HL-60/S4 (cell line): ENCODE data around the gene HMX3.

Source experiments
- in situ Hi-C: fragments of 300-500 bp; cut with MboI; formaldehyde crosslinking; loops from 2 replicates; pipeline ENCODE4 v1.14.3; 2022; ENCODE audit warnings: low sequenced_read_pairs

Gene HMX3

GRCh38 chr10:123146013-123146893 is 10.5 kb downstream of the HMX3 start:
- in situ Hi-C loops: loop anchor here (25.0 kb wide), 1 partner anchor 816 kb away; no protein-coding TSS in a partner anchor

DNA sequence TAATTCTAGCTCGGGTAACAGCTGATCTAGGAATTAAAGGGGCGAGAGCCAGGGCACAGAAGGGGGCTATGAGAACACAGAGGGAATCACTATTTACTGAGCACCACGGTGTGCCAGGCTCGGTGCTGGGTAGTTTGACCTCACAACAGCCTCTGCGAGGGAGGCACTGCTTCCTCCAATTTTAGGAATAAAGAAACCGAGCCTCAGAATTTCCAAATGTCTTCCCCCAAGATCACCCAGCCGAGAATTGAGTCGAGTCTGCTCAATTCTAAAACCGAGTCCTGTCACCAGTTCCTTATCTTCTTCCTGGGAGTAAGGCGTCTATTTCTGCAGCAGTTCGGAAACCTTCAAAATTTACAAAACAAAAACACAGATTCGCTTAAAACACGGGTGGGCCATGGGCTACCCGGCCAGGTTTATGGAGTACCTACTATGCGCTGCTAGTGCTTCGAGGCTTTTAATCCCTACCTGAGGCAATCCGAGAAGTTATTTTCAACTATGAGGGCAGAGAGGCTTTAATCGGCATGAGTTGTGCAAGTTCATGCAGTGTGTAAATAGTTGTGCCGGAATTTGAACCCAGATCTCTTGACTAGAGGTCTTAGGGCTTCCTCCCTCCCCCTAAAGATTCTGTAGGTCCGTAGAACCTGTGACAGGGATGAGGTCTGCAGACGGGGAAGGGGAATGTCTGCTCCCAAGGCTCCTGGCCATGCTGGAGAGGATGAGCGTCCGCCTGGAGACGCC is 11.3 kb downstream of the HMX3 start:
- in situ Hi-C loops: loop anchor here (25.0 kb wide), 1 partner anchor 815 kb away; no protein-coding TSS in a partner anchor

- in situ Hi-C loops: loop anchor here (25.0 kb wide), 1 partner anchor 814 kb away; no protein-coding TSS in a partner anchor
Observed at GRCh38 chr10:123147635-123148413, 12.1 kb downstream of the HMX3 start, which contains the start of gene HMX2. TSS of gene HMX2 (plus strand) at chr10:123148136. CDS start at chr10:123148379, 243 bp downstream.

GRCh38 chr10:123148414-123149161 is 12.8 kb downstream of the HMX3 start:
- in situ Hi-C loops: loop anchor here (25.0 kb wide), 1 partner anchor 814 kb away; no protein-coding TSS in a partner anchor

- in situ Hi-C loops: loop anchor here (25.0 kb wide), 1 partner anchor 813 kb away; no protein-coding TSS in a partner anchor
Observed at GRCh38 chr10:123149162-123149567, 13.4 kb downstream of the HMX3 start.

GRCh38 chr10:123149568-123150270 is 13.9 kb downstream of the HMX3 start:
- in situ Hi-C loops: loop anchor here (25.0 kb wide), 1 partner anchor 813 kb away; no protein-coding TSS in a partner anchor

- in situ Hi-C loops: no loop called here
Observed at GRCh38 chr10:123150271-123150985, 14.7 kb downstream of the HMX3 start.

DNA sequence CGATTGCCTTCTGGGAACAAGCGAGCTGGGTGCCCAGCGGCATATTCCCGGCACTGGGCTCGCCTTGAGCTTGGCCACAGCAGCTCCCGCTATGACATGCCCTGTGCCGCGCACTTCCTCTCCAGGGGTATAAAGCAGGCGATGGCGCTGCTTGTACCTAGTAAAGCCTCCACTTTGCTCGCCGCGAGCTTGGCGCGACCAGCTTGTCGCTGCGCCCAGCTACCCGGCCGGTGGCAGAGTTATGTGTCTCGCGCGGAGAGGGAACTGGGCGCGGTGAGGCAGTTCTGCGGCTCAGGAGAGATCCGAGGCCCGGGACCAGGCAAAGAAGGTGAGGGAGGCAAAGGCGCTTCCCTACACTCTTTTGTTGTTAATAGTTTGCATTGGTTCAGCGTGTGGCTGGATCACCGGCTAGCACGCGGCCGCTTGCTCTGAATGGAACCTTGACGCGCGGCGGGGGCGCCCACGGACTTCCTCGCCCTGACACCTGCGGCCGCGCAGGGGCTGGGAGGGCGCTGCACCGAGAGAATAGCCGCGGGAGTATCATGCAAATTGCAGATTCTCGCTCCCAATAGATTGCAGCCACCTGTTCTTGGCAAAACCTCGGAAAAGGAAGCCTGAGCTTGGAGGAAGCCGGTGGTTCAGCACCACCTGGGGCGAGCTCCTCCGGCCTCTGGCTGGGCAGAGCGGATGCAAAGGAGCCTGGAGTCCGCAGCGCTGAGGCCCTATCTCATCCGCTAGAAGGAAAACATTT is 15.4 kb downstream of the HMX3 start:
- in situ Hi-C loops: no loop called here

DNA sequence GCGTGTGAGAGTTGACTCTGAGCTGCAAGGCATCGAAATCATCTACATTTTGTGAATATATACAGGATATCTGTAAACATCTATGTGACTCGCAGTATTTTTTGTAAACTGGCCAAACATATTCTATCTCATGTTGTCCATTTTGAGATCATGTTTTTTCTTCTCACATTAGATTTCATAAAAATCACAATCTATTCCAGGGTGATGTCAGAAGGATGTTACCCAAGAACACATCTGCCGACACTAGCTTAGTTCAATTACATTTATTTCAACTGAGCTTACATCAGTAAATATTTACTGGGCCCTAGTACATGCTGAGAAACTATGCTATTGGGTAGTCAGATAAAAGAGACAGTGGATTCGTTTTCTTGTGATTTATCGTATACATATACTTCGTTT is 16.0 kb downstream of the HMX3 start:
- in situ Hi-C loops: no loop called here

DNA sequence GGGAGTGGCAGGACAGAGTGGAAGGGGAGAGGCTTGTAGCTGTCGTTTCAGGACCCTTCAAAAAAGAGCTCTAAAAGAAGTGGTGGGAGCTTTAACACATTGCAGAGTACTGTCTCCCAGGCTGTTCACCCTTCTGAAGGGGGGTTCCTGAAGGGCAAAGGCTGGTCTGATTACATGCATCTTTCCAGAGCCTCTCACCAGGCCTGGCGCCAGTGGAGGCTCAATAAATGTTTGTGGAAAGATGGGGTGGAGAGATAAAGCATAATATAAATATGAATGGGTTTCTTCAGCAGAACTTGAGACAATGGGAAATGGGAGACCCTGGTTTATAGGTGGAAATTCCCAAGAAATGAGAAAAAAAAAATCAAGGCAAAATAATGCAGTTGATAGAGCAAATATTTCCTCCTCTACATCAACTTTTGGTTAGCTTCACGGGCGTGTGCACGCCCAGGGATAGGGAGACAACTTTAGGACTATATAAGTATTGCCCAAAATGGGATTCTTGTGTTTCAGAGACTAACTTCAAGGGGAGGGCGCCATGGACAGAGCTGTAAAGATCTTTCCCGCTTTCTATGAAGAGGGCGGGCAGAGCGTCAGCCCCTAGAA is 17.8 kb downstream of the HMX3 start:
- in situ Hi-C loops: no loop called here

- in situ Hi-C loops: no loop called here
Observed at GRCh38 chr10:123154092-123154710, 18.4 kb downstream of the HMX3 start, which contains the start of gene BUB3. TSS of gene BUB3 (plus strand) at chr10:123154402. CDS start at chr10:123154918, 516 bp downstream.

DNA sequence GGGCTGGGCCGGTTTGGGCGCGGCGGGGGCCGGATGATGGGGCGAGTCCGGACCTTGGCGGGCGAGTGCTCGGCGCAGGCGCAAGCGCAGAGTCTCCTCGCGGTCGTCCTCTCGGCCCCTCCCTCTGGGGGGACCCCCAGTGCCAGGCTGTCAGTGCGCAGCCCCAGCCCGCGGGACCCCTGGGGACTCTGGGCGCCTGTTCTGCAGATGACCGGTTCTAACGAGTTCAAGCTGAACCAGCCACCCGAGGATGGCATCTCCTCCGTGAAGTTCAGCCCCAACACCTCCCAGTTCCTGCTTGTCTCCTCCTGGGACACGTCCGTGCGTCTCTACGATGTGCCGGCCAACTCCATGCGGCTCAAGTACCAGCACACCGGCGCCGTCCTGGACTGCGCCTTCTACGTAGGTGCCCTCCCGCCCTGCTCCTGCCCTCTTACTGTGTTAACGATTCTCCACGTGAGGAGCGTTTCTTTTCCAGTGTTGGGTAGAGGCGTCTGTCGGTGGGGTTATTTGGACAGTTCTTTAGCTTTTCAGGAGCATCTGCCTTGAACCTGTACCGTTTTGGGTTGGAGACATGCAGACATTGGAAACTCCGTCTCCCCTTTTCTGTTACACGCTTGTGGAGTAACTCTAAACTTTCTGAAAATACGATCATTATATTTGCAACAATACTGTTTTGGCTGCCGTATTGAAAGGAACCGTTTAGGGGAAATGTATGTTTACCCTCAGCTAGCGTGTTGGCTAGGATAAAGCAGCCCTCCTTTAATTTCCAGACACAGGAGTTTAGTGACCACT is 19.1 kb downstream of the HMX3 start:
- in situ Hi-C loops: no loop called here

DNA sequence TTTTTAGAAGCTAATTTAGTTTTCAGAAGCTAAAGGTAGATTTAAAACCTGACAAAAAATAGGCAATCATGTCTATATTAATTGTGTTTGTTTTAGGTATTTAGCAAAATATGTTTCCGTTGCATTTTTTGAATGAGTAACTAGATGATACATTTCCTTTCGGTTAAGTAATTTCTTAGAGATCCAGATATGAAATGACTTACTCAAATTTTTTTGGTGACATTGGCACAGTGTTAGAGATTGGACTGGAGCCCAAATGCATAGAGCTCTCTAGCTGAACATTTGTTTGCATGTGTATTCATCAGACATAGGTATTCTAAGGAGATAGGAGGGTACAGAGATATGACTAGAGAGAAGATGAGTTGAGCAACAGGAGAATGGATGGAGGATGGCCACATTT is 20.3 kb downstream of the HMX3 start:
- in situ Hi-C loops: no loop called here

DNA sequence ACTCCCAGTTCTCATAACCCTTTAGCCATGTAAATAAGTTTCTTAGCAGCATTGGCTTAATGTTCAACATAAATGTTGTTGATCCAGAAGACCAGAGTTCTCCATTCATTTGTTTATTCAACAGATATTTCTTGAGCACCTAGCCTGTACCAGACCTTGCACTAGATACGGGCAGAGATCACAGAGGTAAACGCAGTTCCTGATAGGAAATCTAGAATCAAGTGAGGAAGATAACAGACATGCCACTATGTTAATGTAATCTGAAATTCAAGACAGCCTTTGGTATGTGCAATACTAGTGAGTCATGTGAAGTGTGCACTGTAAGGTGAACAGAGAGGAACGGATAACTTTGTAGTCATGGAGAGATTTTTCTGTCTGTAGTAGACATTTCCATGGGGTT is 21.4 kb downstream of the HMX3 start:
- in situ Hi-C loops: no loop called here

DNA sequence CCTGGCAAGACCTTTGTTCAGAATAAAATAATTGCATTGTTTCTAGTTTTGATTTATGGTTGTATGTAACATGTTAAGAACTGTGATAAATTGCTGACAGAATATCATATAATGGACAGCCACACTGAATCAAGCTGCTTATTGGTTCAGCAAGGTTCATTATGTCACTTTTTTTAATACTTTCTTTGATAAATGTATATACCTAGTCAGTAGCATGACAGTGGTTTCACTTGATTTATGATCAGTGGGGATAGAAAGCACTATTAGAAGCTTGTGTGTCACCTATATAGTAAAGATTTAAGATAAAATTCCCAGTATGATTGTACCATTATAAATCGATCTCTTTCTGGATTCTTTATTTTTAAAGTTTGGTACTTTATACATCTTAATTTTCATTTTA is 22.9 kb downstream of the HMX3 start:
- in situ Hi-C loops: no loop called here

- in situ Hi-C loops: no loop called here
Observed at GRCh38 chr10:123160311-123160980, 24.7 kb downstream of the HMX3 start.
